ENCODE results near the gene SLC16A1.

SLC16A1 gene

GRCh38 chr1:112925015-112925414 lies 31.0 kb downstream of the SLC16A1 start:
- TF ChIP-seq EZH2phosphoT487 (conservative IDR thresholded peaks at IDR 0.05; ENCODE audit: low read length) (no peak), CTCF (IDR thresholded peaks at IDR 0.05; ENCODE audit: insufficient read depth, low read length, poor library complexity, severe bottlenecking) (no peak)
- H3K27me3 ChIP-seq (ENCODE audit: low read length), result no peaks in the 10 kb centered on the region
- no peak overlapping the region for H3K4me3 ChIP-seq (ENCODE audit: insufficient read depth, low read length, poor library complexity, severe bottlenecking)
- no peaks in the 10 kb centered on the region for H3F3A ChIP-seq (ENCODE audit: insufficient read depth)
- H3K9me2 ChIP-seq (replicated peaks; ENCODE audit: insufficient read depth, low read length), result no peaks in the 10 kb centered on the region
- no peak overlapping the region for H3K27ac ChIP-seq (ENCODE audit: low read depth, low read length)
- H3K9me3 ChIP-seq (ENCODE audit: insufficient read depth, low read length), result no peaks in the 10 kb centered on the region
- no peak overlapping the region for H3K4me2 ChIP-seq (ENCODE audit: low read depth, low read length, poor library complexity, severe bottlenecking)
- no peak overlapping the region for H2AFZ ChIP-seq (ENCODE audit: low read depth, low read length, severe bottlenecking)
- no peaks in the 10 kb centered on the region for H4K20me1 ChIP-seq (ENCODE audit: low read depth, low read length)
- H3K79me2 ChIP-seq (ENCODE audit: insufficient read depth, low read length), result peaks cover 19% of the 10 kb centered on the region
- H3K36me3 ChIP-seq (ENCODE audit: low read length), result peaks cover 39% of the 10 kb centered on the region
- H3K9ac ChIP-seq (ENCODE audit: low read length), result no peak overlapping the region

GRCh38 chr1:112923959-112924349 lies 32.0 kb downstream of the SLC16A1 start:
- Histone ChIP-seq H3K27ac (ENCODE audit: low read depth, low read length) (no peak overlapping the region), H4K20me1 (ENCODE audit: low read depth, low read length) (no peaks in the 10 kb centered on the region), H3K9me2 (replicated peaks; ENCODE audit: insufficient read depth, low read length) (no peaks in the 10 kb centered on the region), H3K9me3 (ENCODE audit: insufficient read depth, low read length) (no peaks in the 10 kb centered on the region), H3K36me3 (ENCODE audit: low read length) (peaks cover 43% of the 10 kb centered on the region), H3K9ac (ENCODE audit: low read length) (no peak overlapping the region), H3F3A (ENCODE audit: insufficient read depth) (no peaks in the 10 kb centered on the region), H3K27me3 (ENCODE audit: low read length) (no peaks in the 10 kb centered on the region), H3K4me2 (ENCODE audit: low read depth, low read length, poor library complexity, severe bottlenecking) (no peak overlapping the region), H3K79me2 (ENCODE audit: insufficient read depth, low read length) (peaks cover 10% of the 10 kb centered on the region), H3K4me3 (ENCODE audit: insufficient read depth, low read length, poor library complexity, severe bottlenecking) (no peak overlapping the region), H2AFZ (ENCODE audit: low read depth, low read length, severe bottlenecking) (no peak overlapping the region)
- TF ChIP-seq EZH2phosphoT487 (conservative IDR thresholded peaks at IDR 0.05; ENCODE audit: low read length) (no peak), CTCF (IDR thresholded peaks at IDR 0.05; ENCODE audit: insufficient read depth, low read length, poor library complexity, severe bottlenecking) (no peak)

GRCh38 chr1:112923234-112923958 lies 32.6 kb downstream of the SLC16A1 start:
- H4K20me1 ChIP-seq (ENCODE audit: low read depth, low read length), result no peaks in the 10 kb centered on the region
- H3K27me3 ChIP-seq (ENCODE audit: low read length), result no peaks in the 10 kb centered on the region
- H2AFZ ChIP-seq (ENCODE audit: low read depth, low read length, severe bottlenecking), result no peak overlapping the region
- TF ChIP-seq EZH2phosphoT487 (conservative IDR thresholded peaks at IDR 0.05; ENCODE audit: low read length) (no peak), CTCF (IDR thresholded peaks at IDR 0.05; ENCODE audit: insufficient read depth, low read length, poor library complexity, severe bottlenecking) (no peak)
- H3K36me3 ChIP-seq (ENCODE audit: low read length), result peaks cover 38% of the 10 kb centered on the region
- H3F3A ChIP-seq (ENCODE audit: insufficient read depth), result no peaks in the 10 kb centered on the region
- H3K4me2 ChIP-seq (ENCODE audit: low read depth, low read length, poor library complexity, severe bottlenecking), result no peak overlapping the region
- no peaks in the 10 kb centered on the region for H3K9me2 ChIP-seq (replicated peaks; ENCODE audit: insufficient read depth, low read length)
- no peaks in the 10 kb centered on the region for H3K9me3 ChIP-seq (ENCODE audit: insufficient read depth, low read length)
- no peak overlapping the region for H3K27ac ChIP-seq (ENCODE audit: low read depth, low read length)
- peaks cover 5% of the 10 kb centered on the region; the same call in 1 of the 2 replicates for H3K79me2 ChIP-seq (ENCODE audit: insufficient read depth, low read length)
- no peak overlapping the region for H3K4me3 ChIP-seq (ENCODE audit: insufficient read depth, low read length, poor library complexity, severe bottlenecking)
- no peak overlapping the region for H3K9ac ChIP-seq (ENCODE audit: low read length)
